Endothelial cell of umbilical vein (primary cell): ENCODE measurements around the gene SPECC1L.

Experiments used
- POLR2A ChIP-seq: IDR thresholded peaks from 2 replicates; pipeline ENCODE4 v1.6.1; 2012; ENCODE audit warnings: low read depth, mild to moderate bottlenecking, control low read depth, low read length
- POLR2AphosphoS5 ChIP-seq: IDR thresholded peaks from 2 replicates; pipeline ENCODE4 v1.6.1; 2012; ENCODE audit warnings: low read depth, mild to moderate bottlenecking, control low read depth, low read length, moderate library complexity; ENCODE audit not compliant: insufficient read depth
- TF ChIP-seq, protein P1 (sequence below), 2 donors: IDR thresholded peaks; 1 replicate in 1 of 2; 2 replicates in 1 of 2; pipeline ENCODE4 v1.5.1; 2011; ENCODE audit warnings: low read length in 2 of 2, mild to moderate bottlenecking in 2 of 2, moderate library complexity in 2 of 2, control low read depth in 1 of 2, inconsistent platforms in 1 of 2, low read depth in 1 of 2; ENCODE audit not compliant: insufficient read depth in 1 of 2; ENCODE audit errors: extremely low read depth in 1 of 2

DNA sequence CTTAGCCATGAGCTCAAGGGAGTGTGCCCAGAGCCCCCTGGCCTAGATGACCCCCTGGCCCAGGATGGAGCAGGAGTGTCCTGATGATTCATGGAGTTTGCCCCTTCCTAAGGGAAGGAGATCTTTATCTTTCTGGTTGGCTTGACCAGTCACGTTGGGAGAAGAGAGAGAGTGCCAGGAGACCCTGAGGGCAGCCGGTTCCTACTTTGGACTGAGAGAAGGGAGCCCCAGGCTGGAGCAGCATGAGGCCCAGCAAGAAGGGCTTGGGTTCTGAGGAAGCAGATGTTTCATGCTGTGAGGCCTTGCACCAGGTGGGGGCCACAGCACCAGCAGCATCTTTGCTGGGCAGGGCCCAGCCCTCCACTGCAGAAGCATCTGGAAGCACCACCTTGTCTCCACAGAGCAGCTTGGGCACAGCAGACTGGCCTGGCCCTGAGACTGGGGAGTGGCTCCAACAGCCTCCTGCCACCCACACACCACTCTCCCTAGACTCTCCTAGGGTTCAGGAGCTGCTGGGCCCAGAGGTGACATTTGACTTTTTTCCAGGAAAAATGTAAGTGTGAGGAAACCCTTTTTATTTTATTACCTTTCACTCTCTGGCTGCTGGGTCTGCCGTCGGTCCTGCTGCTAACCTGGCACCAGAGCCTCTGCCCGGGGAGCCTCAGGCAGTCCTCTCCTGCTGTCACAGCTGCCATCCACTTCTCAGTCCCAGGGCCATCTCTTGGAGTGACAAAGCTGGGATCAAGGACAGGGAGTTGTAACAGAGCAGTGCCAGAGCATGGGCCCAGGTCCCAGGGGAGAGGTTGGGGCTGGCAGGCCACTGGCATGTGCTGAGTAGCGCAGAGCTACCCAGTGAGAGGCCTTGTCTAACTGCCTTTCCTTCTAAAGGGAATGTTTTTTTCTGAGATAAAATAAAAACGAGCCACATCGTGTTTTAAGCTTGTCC, 171.0 kb downstream of the SPECC1L start:
- TF ChIP-seq, protein P1, sequence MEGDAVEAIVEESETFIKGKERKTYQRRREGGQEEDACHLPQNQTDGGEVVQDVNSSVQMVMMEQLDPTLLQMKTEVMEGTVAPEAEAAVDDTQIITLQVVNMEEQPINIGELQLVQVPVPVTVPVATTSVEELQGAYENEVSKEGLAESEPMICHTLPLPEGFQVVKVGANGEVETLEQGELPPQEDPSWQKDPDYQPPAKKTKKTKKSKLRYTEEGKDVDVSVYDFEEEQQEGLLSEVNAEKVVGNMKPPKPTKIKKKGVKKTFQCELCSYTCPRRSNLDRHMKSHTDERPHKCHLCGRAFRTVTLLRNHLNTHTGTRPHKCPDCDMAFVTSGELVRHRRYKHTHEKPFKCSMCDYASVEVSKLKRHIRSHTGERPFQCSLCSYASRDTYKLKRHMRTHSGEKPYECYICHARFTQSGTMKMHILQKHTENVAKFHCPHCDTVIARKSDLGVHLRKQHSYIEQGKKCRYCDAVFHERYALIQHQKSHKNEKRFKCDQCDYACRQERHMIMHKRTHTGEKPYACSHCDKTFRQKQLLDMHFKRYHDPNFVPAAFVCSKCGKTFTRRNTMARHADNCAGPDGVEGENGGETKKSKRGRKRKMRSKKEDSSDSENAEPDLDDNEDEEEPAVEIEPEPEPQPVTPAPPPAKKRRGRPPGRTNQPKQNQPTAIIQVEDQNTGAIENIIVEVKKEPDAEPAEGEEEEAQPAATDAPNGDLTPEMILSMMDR (IDR thresholded peaks at IDR 0.05; ENCODE audit: extremely low read depth in 1 of 2, insufficient read depth in 1 of 2, low read depth in 1 of 2, low read length in 2 of 2): no peak
- TF ChIP-seq POLR2AphosphoS5 (no peak), POLR2A (no peak)
